H1 (cell line): ENCODE data around the gene NKAIN2. TPM values are rescaled to one million over a fixed set of nuclear protein-coding genes. Genes with fewer than 3 reads are reported as not detected.

Source experiments
- CTCF ChIA-PET: fragments of 300-600 bp; sonication (Branson Sonifier 250); formaldehyde crosslinking; loops from one replicate; lab custom pipeline; 2021; ENCODE audit not compliant: partially characterized antibody; lab: Charles Lee
- POLR2A ChIA-PET: fragments of 300-600 bp; sonication (Branson Sonifier 250); formaldehyde crosslinking; loops from one replicate; lab custom pipeline; 2021; ENCODE audit warnings: inconsistent platforms; ENCODE audit not compliant: partially characterized antibody; lab: Charles Lee
- DNase-seq, 2 experiments: peaks; one replicate each; pipeline versions ENCODE4 v3.0.0 to v3.0.0-alpha.2; 2010 to 2022; ENCODE audit warnings: low spot score in 2 of 2, low read depth in 1 of 2, mixed read lengths in 1 of 2
- FAIRE-seq: peaks from 2 replicates; lab custom pipeline; 2011; peaks lifted over from hg19 to GRCh38; lab: Jason Lieb, UNC
- H2AFZ ChIP-seq: 2 replicates; pipeline ENCODE4 v1.8.1; 2012; ENCODE audit warnings: low read length, inconsistent platforms
- H2AK5ac ChIP-seq: 2 replicates; pipeline ENCODE4 v1.6.1; 2013; ENCODE audit warnings: low read depth, low read length
- H2BK120ac ChIP-seq: replicated peaks from 2 replicates; pipeline ENCODE3; 2013; ENCODE audit warnings: low read depth, low read length, inconsistent platforms
- H2BK12ac ChIP-seq: 2 replicates; pipeline ENCODE4 v1.6.1; 2013; ENCODE audit warnings: low read depth, low read length
- H2BK15ac ChIP-seq: 2 replicates; pipeline ENCODE4 v1.6.1; 2013; ENCODE audit warnings: low read length
- H2BK20ac ChIP-seq: 2 replicates; pipeline ENCODE4 v1.6.1; 2013; ENCODE audit warnings: low read length
- H2BK5ac ChIP-seq: 2 replicates; pipeline ENCODE4 v1.6.1; 2013; ENCODE audit warnings: low read depth, low read length
- H3K14ac ChIP-seq: 2 replicates; pipeline ENCODE4 v1.6.1; 2013; ENCODE audit warnings: inconsistent platforms; ENCODE audit not compliant: insufficient read length
- H3K18ac ChIP-seq: 2 replicates; pipeline ENCODE4 v1.6.1; 2013; ENCODE audit warnings: low read length; ENCODE audit errors: extremely low read depth
- H3K23ac ChIP-seq: 2 replicates; pipeline ENCODE4 v1.6.1; 2013; ENCODE audit warnings: inconsistent platforms; ENCODE audit not compliant: insufficient read length
- H3K23me2 ChIP-seq: 2 replicates; pipeline ENCODE4 v1.6.1; 2013; ENCODE audit warnings: low read depth, low read length
- H3K27ac ChIP-seq: 2 replicates; pipeline ENCODE4 v1.6.1; 2011; ENCODE audit warnings: low read depth, low read length, inconsistent platforms
- H3K27me3 ChIP-seq, 4 experiments: replicated peaks in 1 of 4; 1 replicate in 1 of 4; 2 replicates in 3 of 4; pipeline versions ENCODE4 v1.6.1 to v1.8.1; 2011 to 2013; ENCODE audit warnings: low read length in 3 of 4, mild to moderate bottlenecking in 3 of 4, inconsistent platforms in 2 of 4, mixed read lengths in 2 of 4, moderate library complexity in 1 of 4; ENCODE audit not compliant: control insufficient read depth in 3 of 4, insufficient read depth in 3 of 4; ENCODE audit errors: extremely low read depth in 1 of 4
- H3K36me3 ChIP-seq, 4 experiments: 2 replicates each; pipeline versions ENCODE4 v1.6.1 to v1.8.1; 2011 to 2013; ENCODE audit warnings: mild to moderate bottlenecking in 4 of 4, low read length in 3 of 4, moderate library complexity in 2 of 4, control low read depth in 1 of 4, inconsistent platforms in 1 of 4; ENCODE audit not compliant: insufficient read depth in 4 of 4, control insufficient read depth in 2 of 4
- H3K4ac ChIP-seq: replicated peaks from 2 replicates; pipeline ENCODE3; 2013; ENCODE audit warnings: low read length, low read depth, mixed read lengths, inconsistent platforms; ENCODE audit not compliant: insufficient read length
- H3K4me1 ChIP-seq, 4 experiments: replicated peaks in 1 of 4; 1 replicate in 1 of 4; 2 replicates in 3 of 4; pipeline versions ENCODE4 v1.6.1 to v1.8.1; 2011 to 2013; ENCODE audit warnings: low read length in 3 of 4, inconsistent platforms in 2 of 4, mixed read lengths in 1 of 4; ENCODE audit not compliant: insufficient read depth in 4 of 4, control insufficient read depth in 3 of 4
- H3K4me2 ChIP-seq, 2 experiments: 2 replicates each; pipeline versions ENCODE4 v1.6.1 to v1.8.1; 2011 to 2013; ENCODE audit warnings: low read depth in 2 of 2, low read length in 2 of 2, control low read depth in 1 of 2, inconsistent platforms in 1 of 2, mild to moderate bottlenecking in 1 of 2; ENCODE audit not compliant: insufficient read depth in 1 of 2
- H3K4me3 ChIP-seq, 4 experiments: fragments of 200-600, 300-600 bp in 1 of 4; sonication (generic), shearing (Covaris generic), sonication (Bioruptor Twin) in 1 of 4; 2 replicates each; pipeline versions ENCODE4 v1.5.1 to v1.8.1; 2011 to 2016; ENCODE audit warnings: low read length in 4 of 4, low read depth in 3 of 4, control low read depth in 2 of 4, inconsistent platforms in 2 of 4, mild to moderate bottlenecking in 2 of 4, mixed read lengths in 1 of 4, moderate library complexity in 1 of 4; ENCODE audit not compliant: insufficient read depth in 2 of 4; ENCODE audit errors: extremely low read depth in 1 of 4
- H3K56ac ChIP-seq: replicated peaks from 2 replicates; pipeline ENCODE3; 2013; ENCODE audit warnings: low read depth, mild to moderate bottlenecking, mixed read lengths, low read length, inconsistent platforms; ENCODE audit not compliant: insufficient read length
- H3K79me1 ChIP-seq: 2 replicates; pipeline ENCODE4 v1.6.1; 2013; ENCODE audit warnings: low read depth, low read length, control low read depth
- H3K79me2 ChIP-seq, 2 experiments: 2 replicates each; pipeline versions ENCODE4 v1.6.1 to v1.8.1; 2012 to 2013; ENCODE audit warnings: low read length in 2 of 2, mild to moderate bottlenecking in 2 of 2, inconsistent platforms in 1 of 2; ENCODE audit not compliant: insufficient read depth in 2 of 2, control insufficient read depth in 1 of 2
- H3K9ac ChIP-seq, 4 experiments: replicated peaks in 1 of 4; 1 replicate in 1 of 4; 2 replicates in 3 of 4; pipeline versions ENCODE4 v1.6.1 to v1.8.1; 2011 to 2013; ENCODE audit warnings: low read depth in 3 of 4, low read length in 3 of 4, control low read depth in 2 of 4, mild to moderate bottlenecking in 2 of 4, moderate library complexity in 2 of 4, inconsistent platforms in 1 of 4; ENCODE audit errors: extremely low read depth in 1 of 4
- H3K9me3 ChIP-seq, 2 experiments: 2 replicates each; pipeline versions ENCODE4 v1.6.1 to v1.8.1; 2012 to 2013; ENCODE audit warnings: mild to moderate bottlenecking in 2 of 2, moderate library complexity in 2 of 2, control low read depth in 1 of 2, inconsistent platforms in 1 of 2, low read depth in 1 of 2, low read length in 1 of 2, mixed read lengths in 1 of 2; ENCODE audit not compliant: insufficient read depth in 2 of 2
- H4K20me1 ChIP-seq, 2 experiments: replicated peaks in 1 of 2; 2 replicates each; pipeline versions ENCODE3 to v1.8.1; 2011 to 2013; ENCODE audit warnings: inconsistent platforms in 2 of 2, low read length in 2 of 2, mild to moderate bottlenecking in 1 of 2; ENCODE audit not compliant: insufficient read depth in 2 of 2, control insufficient read depth in 1 of 2
- H4K5ac ChIP-seq: 2 replicates; pipeline ENCODE4 v1.6.1; 2013; ENCODE audit warnings: low read length, low read depth, mixed read lengths, inconsistent platforms; ENCODE audit not compliant: insufficient read length
- H4K8ac ChIP-seq: 2 replicates; pipeline ENCODE4 v1.8.0; 2013; ENCODE audit warnings: mild to moderate bottlenecking, moderate library complexity, low read length, inconsistent platforms; ENCODE audit not compliant: insufficient read depth; ENCODE audit errors: extremely low read depth
- H4K91ac ChIP-seq: replicated peaks from 2 replicates; pipeline ENCODE3; 2013; ENCODE audit warnings: low read length, mixed read lengths, inconsistent platforms; ENCODE audit not compliant: insufficient read length
- BACH1 ChIP-seq: IDR thresholded peaks from 2 replicates; pipeline ENCODE4 v1.6.1; 2012; ENCODE audit warnings: low read length, improper control_type of control experiment
- CHD1 ChIP-seq: IDR thresholded peaks from 2 replicates; pipeline ENCODE4 v1.6.1; 2012; ENCODE audit warnings: low read depth, low read length, improper control_type of control experiment
- CTCF ChIP-seq, 3 experiments: IDR thresholded peaks; 1 replicate in 2 of 3; 2 replicates in 1 of 3; pipeline versions ENCODE4 v1.5.1 to v1.6.1; 2011; ENCODE audit warnings: low read length in 3 of 3, mild to moderate bottlenecking in 3 of 3, inconsistent platforms in 2 of 3, low read depth in 1 of 3, moderate library complexity in 1 of 3; ENCODE audit not compliant: insufficient read depth in 1 of 3; ENCODE audit errors: control extremely low read depth in 1 of 3
- EP300 ChIP-seq, 2 experiments: IDR thresholded peaks; 1 replicate in 1 of 2; 2 replicates in 1 of 2; pipeline ENCODE4 v1.6.1; 2011 to 2012; ENCODE audit warnings: low read depth in 2 of 2, low read length in 2 of 2, mild to moderate bottlenecking in 2 of 2, borderline replicate concordance in 1 of 2, inconsistent platforms in 1 of 2, moderate library complexity in 1 of 2
- JUN ChIP-seq: IDR thresholded peaks from 2 replicates; pipeline ENCODE4 v1.6.1; 2011; ENCODE audit warnings: low read depth, mild to moderate bottlenecking, improper control_type of control experiment, low read length
- PHF8 ChIP-seq: fragments of 200-600 bp; sonication (generic); conservative IDR thresholded peaks from 2 replicates; pipeline ENCODE4 v1.7.1; 2012; ENCODE audit warnings: low read depth, mild to moderate bottlenecking, inconsistent platforms, low read length, moderate library complexity
- RBBP5 ChIP-seq: IDR thresholded peaks from 2 replicates; pipeline ENCODE4 v1.7.1; 2012; ENCODE audit warnings: low read depth, mild to moderate bottlenecking, inconsistent platforms, low read length, moderate library complexity, borderline replicate concordance
- RNF2 ChIP-seq: fragments of 200-900, 300-1000 bp; sonication (generic); IDR thresholded peaks from 2 replicates; pipeline ENCODE4 v1.7.1; 2016; ENCODE audit warnings: borderline replicate concordance, low read depth, mild to moderate bottlenecking, antibody characterized with exemption, low read length; ENCODE audit not compliant: poor library complexity, severe bottlenecking; ENCODE audit errors: missing control alignments
- SIRT6 ChIP-seq: IDR thresholded peaks from one replicate; pipeline ENCODE4 v1.7.1; 2012; ENCODE audit warnings: low read length, inconsistent platforms
- YY1 ChIP-seq: IDR thresholded peaks from 2 replicates; pipeline ENCODE4 v1.6.1; 2011; ENCODE audit warnings: low read depth, mild to moderate bottlenecking, low read length
- ZNF274 ChIP-seq: IDR thresholded peaks from 2 replicates; pipeline ENCODE4 v1.7.0; 2012; ENCODE audit warnings: low read length, borderline replicate concordance; ENCODE audit errors: extremely low read depth
- WGBS, 2 experiments: shearing (Covaris generic) in 1 of 2; methylation state at CpG; one replicate each; pipeline versions ENCODE4 v1.1.6 to v1.1.7; 2013 to 2015; ENCODE audit warnings: low lambda C conversion rate in 2 of 2, mixed read lengths in 2 of 2, inconsistent platforms in 1 of 2, low coverage in 1 of 2, missing lambda C conversion rate in 1 of 2; ENCODE audit not compliant: insufficient replicate concordance in 2 of 2, insufficient coverage in 1 of 2, insufficient read length in 1 of 2; ENCODE audit errors: extremely low coverage in 1 of 2, missing lambda C conversion rate in 1 of 2; 5-methylcytosine and 5-hydroxymethylcytosine counted together
- polyA plus RNA-seq, 7 experiments: library from polyadenylated mRNA; depleted of rRNA in 3 of 7; stranded (reverse) in 5 of 7; unstranded in 2 of 7; fragments of >200 nt in 5 of 7; fragments of 200-250 nt in 2 of 7; gene quantifications; 1 replicate in 5 of 7; 2 replicates in 1 of 7; 4 replicates in 1 of 7; pipeline versions ENCODE4 v1.2.1 to v1.2.3, GENCODE V29; 2011 to 2013; ENCODE audit warnings: missing spikeins in 2 of 7, mixed read lengths in 2 of 7
- total RNA-seq: library from RNA; stranded (reverse); fragmentation: NEBNext Ultra II Directional; extraction: Animal tissue kit (Norgen Biotek cat#: 25700); gene quantifications from 2 replicates; pipeline ENCODE4 v1.2.1, GENCODE V29; 2021
- TF ChIP-seq, protein P1 (sequence below): IDR thresholded peaks from 2 replicates; pipeline ENCODE4 v1.6.1; 2012; ENCODE audit warnings: inconsistent platforms

The NKAIN2 gene
- total and polyA plus RNA-seq, 2 of the 8 experiments (the other 6 are each of a cell fraction or from before 2014, with no cell fraction given): 0.20 to 0.34 TPM

GRCh38 chr6:124356811-124357210 lies 553.1 kb downstream of the NKAIN2 start:
- no peak overlapping the region for H2BK5ac ChIP-seq
- H3K9me3 ChIP-seq: no peaks in the 10 kb centered on the region
- no peak overlapping the region for H2AFZ ChIP-seq
- no peaks in the 10 kb centered on the region for H3K4me1 ChIP-seq
- no peak overlapping the region for H3K4me2 ChIP-seq
- ChIA-PET CTCF (no interaction called here), POLR2A (no interaction called here)
- no peak overlapping the region for H2BK12ac ChIP-seq
- no peaks in the 10 kb centered on the region for H3K36me3 ChIP-seq
- H2BK120ac ChIP-seq: no peak overlapping the region
- H3K4me3 ChIP-seq: no peak overlapping the region
- no peak overlapping the region for H3K9ac ChIP-seq
- H4K20me1 ChIP-seq: no peaks in the 10 kb centered on the region
- no peak for FAIRE-seq
- H3K79me1 ChIP-seq: no peaks in the 10 kb centered on the region
- no peak overlapping the region for H4K91ac ChIP-seq
- H2BK20ac ChIP-seq: no peak overlapping the region
- no peak for DNase-seq
- H3K56ac ChIP-seq: no peak overlapping the region
- no peaks in the 10 kb centered on the region for H3K27me3 ChIP-seq
- H3K23me2 ChIP-seq: no peaks in the 10 kb centered on the region
- no peak overlapping the region for H4K8ac ChIP-seq
- H2BK15ac ChIP-seq: no peak overlapping the region
- no peak overlapping the region for H3K18ac ChIP-seq
- H3K14ac ChIP-seq: no peak overlapping the region
- no peak overlapping the region for H4K5ac ChIP-seq
- WGBS, 2 experiments: 92% methylated on average over 1 of the region's 1 CpG; no CpG with 5 or more reads in 1 of the 2 experiments
- no peak overlapping the region for H3K23ac ChIP-seq
- no peak overlapping the region for H3K27ac ChIP-seq
- H3K79me2 ChIP-seq: no peaks in the 10 kb centered on the region
- no peak overlapping the region for H3K4ac ChIP-seq
- no peak overlapping the region for H2AK5ac ChIP-seq
- no peak for TF ChIP-seq JUN
- TF ChIP-seq YY1: no peak
- no peak for TF ChIP-seq ZNF274
- no peak for TF ChIP-seq SIRT6
- TF ChIP-seq RBBP5: no peak
- TF ChIP-seq CTCF (IDR thresholded peaks at IDR 0.05; ENCODE audit: control extremely low read depth in 1 of 3, insufficient read depth in 1 of 3, low read depth in 1 of 3, low read length in 3 of 3): no peak
- TF ChIP-seq EP300 (IDR thresholded peaks at IDR 0.05; ENCODE audit: borderline replicate concordance in 1 of 2, low read depth in 2 of 2, low read length in 2 of 2): no peak
- TF ChIP-seq CHD1: no peak
- TF ChIP-seq BACH1: no peak
- no peak for TF ChIP-seq RNF2
- TF ChIP-seq, protein P1, sequence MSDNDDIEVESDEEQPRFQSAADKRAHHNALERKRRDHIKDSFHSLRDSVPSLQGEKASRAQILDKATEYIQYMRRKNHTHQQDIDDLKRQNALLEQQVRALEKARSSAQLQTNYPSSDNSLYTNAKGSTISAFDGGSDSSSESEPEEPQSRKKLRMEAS: no peak
- no peak for TF ChIP-seq PHF8
